Tibial nerve (tissue), 3 donors: ENCODE data around the gene PDIA6.

Experiments
- POLR2A ChIP-seq, 2 donors: fragments of 450-650 bp; IDR thresholded peaks; one replicate each; pipeline ENCODE4 v1.6.1; 2017; ENCODE audit warnings: antibody characterized with exemption in 2 of 2, mild to moderate bottlenecking in 2 of 2, moderate library complexity in 2 of 2
- TF ChIP-seq, protein P1 (sequence below), 5 experiments: fragments of 200-600 bp in 3 of 5; fragments of 450-650 bp in 2 of 5; sonication (generic) in 3 of 5; IDR thresholded peaks; one replicate each; pipeline ENCODE4 v1.5.1; 2016 to 2019; ENCODE audit warnings: antibody characterized with exemption in 5 of 5, mild to moderate bottlenecking in 3 of 5, moderate library complexity in 2 of 5

DNA sequence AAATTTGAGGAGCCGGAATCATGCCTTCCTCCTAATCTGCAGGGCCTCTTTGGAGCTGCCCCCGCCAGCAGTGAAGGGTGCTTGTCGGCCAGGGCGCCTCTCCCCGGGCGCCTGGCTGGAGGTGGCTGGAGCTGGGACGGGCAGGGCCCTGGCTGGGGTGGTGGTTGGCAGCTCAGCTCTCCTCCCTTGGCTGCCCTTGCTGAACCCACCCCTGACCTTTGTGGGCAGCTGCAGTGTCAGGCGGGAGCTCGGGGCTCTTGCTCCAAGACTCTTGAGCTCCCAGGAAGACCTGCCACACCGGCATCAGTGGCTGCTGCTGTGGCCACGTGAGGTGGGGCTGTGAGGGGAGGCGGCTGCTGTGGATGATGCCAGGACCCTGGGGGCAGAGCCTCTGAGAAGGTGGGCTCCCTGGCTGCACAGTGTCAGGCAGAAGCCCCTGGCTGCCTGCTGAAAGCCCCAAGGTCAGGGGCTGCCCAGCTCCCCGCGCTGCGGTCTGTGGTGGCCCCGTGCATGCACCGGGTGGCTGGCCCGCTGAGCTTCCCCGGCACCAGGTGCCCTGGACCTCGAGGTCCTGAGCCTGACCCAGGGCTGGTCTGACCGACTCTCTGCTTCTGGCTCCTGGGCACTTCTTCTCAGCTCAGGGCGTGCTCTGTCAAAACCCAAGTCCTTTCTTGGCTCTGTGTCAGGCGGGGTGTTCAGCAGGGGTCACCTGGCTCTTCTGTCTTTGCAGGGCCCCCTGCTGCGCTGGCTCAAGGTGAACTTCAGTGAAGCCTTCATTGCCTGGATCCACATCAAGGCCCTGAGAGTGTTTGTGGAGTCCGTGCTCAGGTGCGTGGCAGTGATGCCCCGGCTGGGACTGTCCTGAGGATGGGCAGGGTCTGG, 34.5 kb downstream of the PDIA6 start:
- TF ChIP-seq, protein P1, sequence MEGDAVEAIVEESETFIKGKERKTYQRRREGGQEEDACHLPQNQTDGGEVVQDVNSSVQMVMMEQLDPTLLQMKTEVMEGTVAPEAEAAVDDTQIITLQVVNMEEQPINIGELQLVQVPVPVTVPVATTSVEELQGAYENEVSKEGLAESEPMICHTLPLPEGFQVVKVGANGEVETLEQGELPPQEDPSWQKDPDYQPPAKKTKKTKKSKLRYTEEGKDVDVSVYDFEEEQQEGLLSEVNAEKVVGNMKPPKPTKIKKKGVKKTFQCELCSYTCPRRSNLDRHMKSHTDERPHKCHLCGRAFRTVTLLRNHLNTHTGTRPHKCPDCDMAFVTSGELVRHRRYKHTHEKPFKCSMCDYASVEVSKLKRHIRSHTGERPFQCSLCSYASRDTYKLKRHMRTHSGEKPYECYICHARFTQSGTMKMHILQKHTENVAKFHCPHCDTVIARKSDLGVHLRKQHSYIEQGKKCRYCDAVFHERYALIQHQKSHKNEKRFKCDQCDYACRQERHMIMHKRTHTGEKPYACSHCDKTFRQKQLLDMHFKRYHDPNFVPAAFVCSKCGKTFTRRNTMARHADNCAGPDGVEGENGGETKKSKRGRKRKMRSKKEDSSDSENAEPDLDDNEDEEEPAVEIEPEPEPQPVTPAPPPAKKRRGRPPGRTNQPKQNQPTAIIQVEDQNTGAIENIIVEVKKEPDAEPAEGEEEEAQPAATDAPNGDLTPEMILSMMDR (IDR thresholded peaks at IDR 0.05) = no peak
- no peak for TF ChIP-seq POLR2A (IDR thresholded peaks at IDR 0.05)
